Heart left ventricle (tissue), 16 donors: ENCODE measurements around the gene ASRGL1. TPM values are rescaled to one million over a fixed set of nuclear protein-coding genes. Genes with fewer than 3 reads are reported as not detected.

Experiments
- ATAC-seq, 4 donors: fragments of 200-7000 bp; cut with Tn5 transposase; one replicate each; pipeline ENCODE4 v1.9.1; 2020 to 2022; ENCODE audit warnings: moderate library complexity in 4 of 4, mild to moderate bottlenecking in 3 of 4, moderate number of reproducible peaks in 1 of 4
- DNase-seq, 5 donors: peaks; one replicate each; pipeline ENCODE4 v3.0.0-alpha.2; 2020
- H3K27ac ChIP-seq, 12 donors: fragments of 200-600 bp; sonication (generic) in 4 of 12; one replicate each; pipeline versions ENCODE4 v1.5.0 to v1.8.0; 2016 to 2022; ENCODE audit warnings: mild to moderate bottlenecking in 2 of 12
- H3K27me3 ChIP-seq, 9 donors: fragments of 200-600 bp; sonication (generic) in 2 of 9; one replicate each; pipeline versions ENCODE4 v1.5.1 to v1.8.0; 2016 to 2022; ENCODE audit warnings: mild to moderate bottlenecking in 3 of 9
- H3K36me3 ChIP-seq, 9 donors: fragments of 200-600 bp; sonication (generic) in 2 of 9; one replicate each; pipeline versions ENCODE4 v1.5.0 to v1.8.0; 2018 to 2022; ENCODE audit warnings: mild to moderate bottlenecking in 2 of 9
- H3K4me1 ChIP-seq, 12 donors: fragments of 200-600 bp; sonication (generic) in 4 of 12; one replicate each; pipeline versions ENCODE4 v1.5.0 to v1.8.0; 2016 to 2022; ENCODE audit warnings: mild to moderate bottlenecking in 3 of 12
- H3K4me3 ChIP-seq, 12 donors: fragments of 200-600 bp; sonication (generic) in 4 of 12; one replicate each; pipeline versions ENCODE4 v1.5.0 to v1.8.0; 2017 to 2022; ENCODE audit warnings: mild to moderate bottlenecking in 9 of 12, moderate library complexity in 4 of 12
- H3K9me3 ChIP-seq, 12 donors: fragments of 200-600 bp; sonication (generic) in 4 of 12; one replicate each; pipeline versions ENCODE4 v1.5.0 to v1.8.0; 2016 to 2022; ENCODE audit warnings: mild to moderate bottlenecking in 1 of 12
- CTCF ChIP-seq, 12 donors: fragments of 200-600 bp; sonication (generic) in 4 of 12; IDR thresholded peaks; one replicate each; pipeline versions ENCODE4 v1.5.0 to v1.8.0; 2018 to 2022; ENCODE audit warnings: antibody characterized with exemption in 12 of 12, mild to moderate bottlenecking in 5 of 12
- POLR2A ChIP-seq, 2 donors: fragments of 450-650 bp; IDR thresholded peaks; one replicate each; pipeline ENCODE4 v1.6.1; 2017; ENCODE audit warnings: antibody characterized with exemption in 2 of 2, mild to moderate bottlenecking in 2 of 2, moderate library complexity in 2 of 2
- WGBS, 4 donors: extraction: QIAGEN DNeasy Blood & Tissue Kit in 2 of 4; methylation state at CpG; one replicate each; pipeline versions ENCODE4 v1.1.5 to v1.1.7; 2013 to 2018; 5-methylcytosine and 5-hydroxymethylcytosine counted together
- intact Hi-C, 10 donors: fragments of 100-400 bp; cut with DNase I; formaldehyde crosslinking; loops; one replicate each; pipeline versions ENCODE4 v1.11.1 to v1.14.2; 2022
- long read RNA-seq, 3 donors: library from polyadenylated mRNA; unstranded; transcript quantifications; one replicate each; pipeline ENCODE4 v2.0.0, GENCODE V29; 2020 to 2021
- polyA plus RNA-seq, 2 donors: library from polyadenylated mRNA; stranded (reverse); fragments of 200-250 nt; gene quantifications; one replicate each; pipeline ENCODE4 v1.2.3, GENCODE V29; 2013
- total RNA-seq, 9 donors: library from RNA; depleted of rRNA in 2 of 9; stranded (reverse); fragments of >200 nt in 2 of 9; fragmentation: NEBNext Ultra II Directional in 3 of 9; extraction: Animal tissue kit (Norgen Biotek cat#: 25700) in 3 of 9; gene quantifications; one replicate each; pipeline versions ENCODE4 v1.1.0 to v1.2.4, GENCODE V29; 2016 to 2023
- donor health status: ischemic (EF 13 %, LVEDD 7.1; RV severe dilation, severe dysfunction).
- donor health status: healthy with polysubstance abuse.
- donor health status: DM: no; HTN: yes; CAD: no.
- donor health status: DM: no; HTN: no; CAD: no.
- donor health status: ischemic (EF 25% LVEDD 6.9; RV normal size, moderate dysfunction).
- donor health status: ischemic (EF 25% LVEDD 5.7; RV mildly dilated, moderate dysfunction).
- donor health status: healthy.
- donor health status: DM: yes; HTN: yes; CAD: no.
- donor health status: ischemic (EF 35%, LVEDD 5.7; RV mildly dilated, moderate dysfunction).
- donor health status: nonischemic (EF 11% LVEDD 7.7; RV severe dilation, severe dysfunction).
- donor health status: DM: yes; HTN: yes; CAD: no.
- donor health status: PGD.
- donor health status: ischemic (EF 29% LVEDD 5.4; RV normal size, mild dysfunction).
- donor health status: nonischemic (EF 23%, LVEDD 6.1; RV moderate dilation, normal function).

Gene ASRGL1
- total RNA-seq (10 to 100 TPM in 1 of 9 donors, 1 to 10 TPM in 8; 1.4 to 13.2 (median 3.2) TPM), polyA plus RNA-seq (1 to 10 TPM; 1.9 to 6.2 TPM)
- long read RNA-seq, donor 1, partial matches to known transcripts: 0 of 4 reads
- long read RNA-seq, donor 1, other reads (novel, unspliced or antisense): 0 of 4 reads
- long read RNA-seq, donor 2, transcript ASRGL1-201 (7 exons, 2,182 nt): major isoform, 9 of 21 reads
- long read RNA-seq, donor 2, partial matches to known transcripts: 1 of 21 reads
- long read RNA-seq, donor 2, other reads (novel, unspliced or antisense): 5 of 21 reads
- long read RNA-seq, donor 3, partial matches to known transcripts: 0 of 6 reads
- long read RNA-seq, donor 3, other reads (novel, unspliced or antisense): 1 of 6 reads

- intact Hi-C loops: loop anchor here in 2 of 10 donors (2.0 to 5.0 kb wide), 2 partner anchors 39 to 40 kb away; no protein-coding TSS in a partner anchor
These were observed at the start of gene ASRGL1 for GRCh38 chr11:62337303-62338181. ASRGL1 (plus strand) TSS chr11:62337448; CDS start chr11:62337978, 530 bp downstream.

GRCh38 chr11:62295504-62295903 is 41.7 kb upstream of the ASRGL1 start:
- Histone ChIP-seq H3K36me3 (no peaks in the 10 kb centered on the region), H3K9me3 (no peaks in the 10 kb centered on the region), H3K4me1 (no peaks in the 10 kb centered on the region), H3K27me3 (peaks cover 0 to 18% (median 4%) of the 10 kb centered on the region in 9 donors), H3K27ac (no peak overlapping the region), H3K4me3 (no peak overlapping the region)
- TF ChIP-seq CTCF (IDR thresholded peaks at IDR 0.05): no peak
- TF ChIP-seq POLR2A (IDR thresholded peaks at IDR 0.05): no peak
- no peak for DNase-seq
- intact Hi-C loops: no loop called here
- 25 to 49% (median 46%) methylated on average over 1 to 2 of the region's 2 CpGs for WGBS, 4 donors
- peak in 2 of 4 donors; percentile 34 to 48 for ATAC-seq

More at GRCh38 chr11:62337303-62338181, at the start of gene ASRGL1:
- Histone ChIP-seq H3K27me3 (peaks cover 0 to 19% (median 0%) of the 10 kb centered on the region in 9 donors), H3K27ac (peak within 1 kb of the TSS in 9 of 12 donors; percentile 2 to 69 (median 45)), H3K4me3 (peak within 1 kb of the TSS; percentile 40 to 87 (median 66)), H3K36me3 (no peaks in the 10 kb centered on the region), H3K9me3 (no peaks in the 10 kb centered on the region), H3K4me1 (peaks cover 0 to 52% (median 8%) of the 10 kb centered on the region in 12 donors)
- 1 to 2% (median 1%) methylated on average over 41 to 98 of the region's 98 CpGs for WGBS, 4 donors
- peak in 1 of 2 donors; percentile 33 for TF ChIP-seq POLR2A (IDR thresholded peaks at IDR 0.05)
- no peak for TF ChIP-seq CTCF (IDR thresholded peaks at IDR 0.05)
- ATAC-seq (peak; percentile 74 to 96 (median 92)), DNase-seq (peak; percentile 82 to 94 (median 87))

- 58 to 71% (median 62%) methylated on average over 7 of the region's 7 CpGs for WGBS, 4 donors
- no peaks in the 10 kb centered on the region for H3K36me3 ChIP-seq
- ATAC-seq (no peak), DNase-seq (no peak)
- H3K4me3 ChIP-seq: no peak within 1 kb of the TSS
- H3K27ac ChIP-seq: no peak within 1 kb of the TSS
- no peak for TF ChIP-seq POLR2A (IDR thresholded peaks at IDR 0.05)
- TF ChIP-seq CTCF (IDR thresholded peaks at IDR 0.05): no peak
- H3K9me3 ChIP-seq: no peaks in the 10 kb centered on the region
- intact Hi-C loops: no loop called here
- peaks cover 0 to 25% (median 4%) of the 10 kb centered on the region in 9 donors for H3K27me3 ChIP-seq
- no peaks in the 10 kb centered on the region for H3K4me1 ChIP-seq
These were observed 38.3 kb upstream of the ASRGL1 start, which contains the start of gene SCGB1D4 for GRCh38 chr11:62298975-62299374. SCGB1D4 (minus strand) TSS chr11:62299075; CDS start chr11:62299010, 65 bp downstream.
